IPS-18c (cell line): ENCODE results near the gene HES6.
A peak's percentile ranks its signal among the peaks of the same experiment; 100 is the strongest.

Experiments used
- H3K4me3 ChIP-seq: 2 replicates; pipeline ENCODE4 v1.7.0; 2013; ENCODE audit warnings: low read depth, mild to moderate bottlenecking, low read length, moderate library complexity; ENCODE audit not compliant: insufficient read depth
- H3K9me3 ChIP-seq: one replicate; pipeline ENCODE4 v1.6.1; 2013; ENCODE audit warnings: mild to moderate bottlenecking, low read length, moderate library complexity; ENCODE audit not compliant: control insufficient read depth, insufficient read depth

Gene HES6

GRCh38 chr2:238227587-238228032 is 12.2 kb downstream of the HES6 start:
- Histone ChIP-seq H3K4me3 (no peak overlapping the region), H3K9me3 (no peaks in the 10 kb centered on the region)

DNA sequence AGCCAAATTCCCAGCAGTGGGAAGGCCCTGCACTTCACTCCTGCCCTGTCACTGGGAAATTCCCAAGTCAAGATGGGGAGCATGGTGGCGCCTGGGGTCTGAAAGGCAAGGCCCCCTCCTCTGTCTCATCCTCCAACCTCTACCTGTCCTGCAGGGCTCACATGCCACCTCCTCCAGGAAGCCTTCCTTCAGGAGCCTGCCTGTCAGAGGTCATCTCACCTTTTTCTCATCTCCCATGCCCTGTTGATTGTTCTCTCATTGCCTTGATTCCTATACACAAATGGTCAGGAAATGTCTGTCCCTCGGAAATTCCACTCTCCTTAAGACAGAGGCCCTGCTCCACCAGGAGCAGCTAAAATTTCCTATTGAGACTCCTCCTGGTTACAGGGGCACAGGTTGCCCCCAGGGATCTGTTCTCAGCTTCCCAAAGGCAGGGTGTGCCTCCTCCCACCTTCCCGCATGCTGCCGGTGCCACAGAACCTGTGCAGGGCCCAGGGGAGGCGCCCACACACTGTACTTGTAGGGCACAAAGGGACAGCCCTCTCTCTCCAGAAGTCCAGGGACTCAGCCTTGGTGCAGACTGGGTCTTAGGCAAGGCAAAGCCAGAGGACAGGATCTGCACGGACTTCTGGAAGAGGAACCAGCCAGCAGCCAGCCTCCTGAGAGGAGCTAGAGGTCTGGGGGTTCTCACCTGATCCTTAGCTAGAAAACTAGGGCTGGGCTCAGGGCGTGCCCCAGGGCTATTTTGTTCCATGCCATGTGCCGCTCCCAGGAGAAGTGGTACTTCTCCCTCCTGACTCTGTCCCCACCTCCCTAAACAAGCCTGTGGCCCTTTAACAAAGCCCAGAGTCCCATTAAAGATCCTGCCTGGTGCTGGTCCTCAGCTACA is 12.9 kb downstream of the HES6 start:
- Histone ChIP-seq H3K4me3 (no peak overlapping the region), H3K9me3 (no peaks in the 10 kb centered on the region)

GRCh38 chr2:238225911-238226697 is 13.7 kb downstream of the HES6 start:
- Histone ChIP-seq H3K9me3 (no peaks in the 10 kb centered on the region), H3K4me3 (no peak overlapping the region)

- no peaks in the 10 kb centered on the region for H3K9me3 ChIP-seq
Measured at GRCh38 chr2:238225121-238225520, 14.7 kb downstream of the HES6 start.

GRCh38 chr2:238224356-238225035 is 15.3 kb downstream of the HES6 start:
- no peaks in the 10 kb centered on the region for H3K9me3 ChIP-seq
- H3K4me3 ChIP-seq: no peak overlapping the region

More at GRCh38 chr2:238225121-238225520, 14.7 kb downstream of the HES6 start:
- no peak overlapping the region for H3K4me3 ChIP-seq

DNA sequence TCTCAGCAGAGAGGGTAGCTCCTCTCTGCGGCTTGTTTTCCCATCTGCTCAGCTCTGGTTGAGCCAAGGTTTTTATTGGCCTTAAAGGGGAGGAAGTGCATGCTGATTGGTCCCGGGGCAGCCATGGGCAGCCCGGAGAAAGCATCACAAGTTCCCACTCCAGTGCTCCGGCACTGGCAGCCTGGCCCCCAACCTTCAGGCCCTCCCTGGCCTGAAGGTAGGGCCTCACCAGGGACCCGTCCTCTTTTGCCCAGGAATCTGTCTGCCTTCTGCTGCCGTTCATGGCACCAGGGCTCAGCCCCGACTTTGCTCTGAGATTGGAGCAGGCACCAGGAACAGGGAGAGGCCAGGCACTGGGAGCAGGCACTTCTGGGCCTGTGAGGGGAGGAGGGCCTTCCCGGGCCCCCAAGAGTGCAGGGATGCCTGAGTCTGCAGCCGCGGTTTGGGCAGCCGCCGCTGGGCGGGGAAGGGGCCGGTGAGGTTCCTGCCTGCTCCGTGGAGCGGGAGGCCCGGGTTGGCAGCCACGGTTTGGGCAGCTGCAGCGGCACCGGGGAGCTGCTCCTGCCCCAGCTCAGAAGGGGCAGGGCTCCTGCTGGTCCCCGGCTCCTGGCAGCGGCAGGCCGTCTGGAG is 18.8 kb downstream of the HES6 start:
- no peaks in the 10 kb centered on the region for H3K9me3 ChIP-seq
- H3K4me3 ChIP-seq: no peak overlapping the region

DNA sequence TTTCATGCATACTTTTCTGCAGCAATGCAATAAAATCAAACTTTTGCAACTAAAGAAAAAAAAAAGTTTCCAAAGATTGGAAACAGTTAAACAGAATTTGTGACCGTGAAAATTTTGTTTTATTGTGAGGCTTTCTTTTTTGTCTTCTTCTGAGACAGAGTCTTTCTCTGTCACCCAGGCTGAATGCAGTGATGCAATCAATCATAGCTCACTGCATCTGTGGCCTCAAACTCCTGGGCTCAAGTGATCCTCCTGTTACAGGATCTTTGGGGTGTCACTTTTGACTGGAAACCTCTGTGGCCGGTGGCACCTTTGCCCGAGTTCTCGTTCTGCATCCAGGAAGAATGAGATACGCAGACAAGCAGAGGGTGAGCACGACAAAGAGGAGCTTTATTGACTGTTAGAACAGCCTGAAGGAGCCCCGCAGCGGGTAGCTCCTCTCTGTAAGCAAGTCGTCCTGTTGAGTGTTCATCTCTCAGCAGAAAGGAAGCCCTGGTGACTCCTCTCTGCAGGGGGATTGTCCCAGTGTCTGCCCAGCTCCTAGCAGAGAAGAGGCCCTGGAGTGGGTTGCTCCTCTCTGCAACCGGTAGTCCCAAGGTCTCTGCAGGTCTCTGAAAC is 19.5 kb downstream of the HES6 start:
- H3K4me3 ChIP-seq: no peak overlapping the region

DNA sequence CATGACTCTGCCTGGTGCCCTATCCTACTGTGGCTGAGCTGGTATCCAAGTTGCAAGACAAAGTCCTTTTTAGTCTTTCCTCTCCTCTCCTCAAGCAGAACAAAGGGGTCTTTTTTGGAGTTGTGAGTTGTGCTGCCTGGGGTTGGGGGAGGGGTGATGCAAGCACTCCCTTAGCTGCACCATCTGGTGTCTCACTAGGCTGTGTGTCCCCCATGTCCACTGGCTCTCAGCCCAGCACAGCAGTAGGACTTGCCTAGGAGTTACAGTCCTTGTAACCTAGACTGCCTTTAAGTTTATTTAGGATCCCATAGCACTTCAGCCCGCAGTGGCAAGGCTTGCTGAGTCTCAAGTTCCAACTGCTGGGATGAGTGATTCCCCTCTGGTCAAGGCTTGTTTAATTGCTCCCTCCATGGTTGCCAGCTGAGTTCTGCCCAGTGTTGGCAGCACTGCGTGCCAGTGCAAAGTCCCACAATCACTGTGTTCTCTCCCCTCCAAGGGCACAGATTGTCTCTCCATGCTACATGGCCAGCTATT is 23.1 kb downstream of the HES6 start:
- Histone ChIP-seq H3K9me3 (no peaks in the 10 kb centered on the region), H3K4me3 (no peak overlapping the region)

More for the DNA sequence above, 19.5 kb downstream of the HES6 start:
- H3K9me3 ChIP-seq: no peaks in the 10 kb centered on the region

DNA sequence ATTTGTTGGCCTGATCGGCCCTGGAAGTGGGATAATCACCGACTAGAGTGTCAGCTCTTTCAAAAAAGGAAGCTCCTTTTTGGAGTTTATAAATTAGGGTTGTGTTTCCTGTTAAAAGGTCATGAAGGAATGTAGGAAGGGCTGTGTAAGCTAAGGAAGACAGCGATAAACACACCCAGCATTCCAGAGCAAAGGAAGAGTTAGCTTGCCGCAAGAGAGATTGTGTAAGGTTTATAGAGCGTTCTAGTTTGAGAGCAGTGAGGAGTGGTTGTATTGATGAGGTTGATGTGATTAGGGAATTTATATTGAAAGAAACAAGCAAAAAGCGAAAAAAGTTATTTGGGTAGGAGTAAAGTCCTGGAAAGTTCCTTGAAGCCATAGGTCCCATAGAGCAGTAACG is 32.8 kb downstream of the HES6 start:
- H3K9me3 ChIP-seq: peaks cover 2% of the 10 kb centered on the region
- H3K4me3 ChIP-seq: no peak overlapping the region

- peaks cover 2% of the 10 kb centered on the region for H3K9me3 ChIP-seq
Measured at GRCh38 chr2:238203973-238204683, 35.7 kb downstream of the HES6 start.

GRCh38 chr2:238203094-238203972 is 36.5 kb downstream of the HES6 start, which contains the start of gene ILKAP:
ILKAP (minus strand) TSS chr2:238203695; CDS start chr2:238203553, 142 bp downstream.
- peaks cover 2% of the 10 kb centered on the region for H3K9me3 ChIP-seq
- peak within 1 kb of the TSS; percentile 70 for H3K4me3 ChIP-seq

More at GRCh38 chr2:238203973-238204683, 35.7 kb downstream of the HES6 start:
- peak overlapping the region; percentile 48; the same call in 1 of the 2 replicates for H3K4me3 ChIP-seq

GRCh38 chr2:238202326-238203093 is 37.3 kb downstream of the HES6 start:
- peak overlapping the region; percentile 70 for H3K4me3 ChIP-seq
- H3K9me3 ChIP-seq: peaks cover 2% of the 10 kb centered on the region

- no peaks in the 10 kb centered on the region for H3K9me3 ChIP-seq
- H3K4me3 ChIP-seq: no peak overlapping the region
Measured at GRCh38 chr2:238190445-238190844, 49.4 kb downstream of the HES6 start.
